DOHH2 (cell line): ENCODE measurements around the gene WIPF2.
"Not testable (repeated sequence)": the region's sequence is repeated elsewhere in the genome, so short reads cannot be mapped to it uniquely, and the experiment has no call there.

Experiments used
- EZH2phosphoT487 ChIP-seq: fragments of 200-600 bp; sonication (generic); IDR thresholded peaks from 2 replicates; pipeline ENCODE4 v1.6.1; 2017; ENCODE audit warnings: borderline replicate concordance, mild to moderate bottlenecking, antibody characterized with exemption, low read length, moderate library complexity, mixed read lengths
- TF ChIP-seq, protein P1 (sequence below): fragments of 200-600 bp; sonication (generic); IDR thresholded peaks from one replicate; pipeline ENCODE4 v1.5.1; 2014; ENCODE audit warnings: antibody characterized with exemption, mild to moderate bottlenecking, low read depth, low read length; ENCODE audit not compliant: poor library complexity, severe bottlenecking

DNA sequence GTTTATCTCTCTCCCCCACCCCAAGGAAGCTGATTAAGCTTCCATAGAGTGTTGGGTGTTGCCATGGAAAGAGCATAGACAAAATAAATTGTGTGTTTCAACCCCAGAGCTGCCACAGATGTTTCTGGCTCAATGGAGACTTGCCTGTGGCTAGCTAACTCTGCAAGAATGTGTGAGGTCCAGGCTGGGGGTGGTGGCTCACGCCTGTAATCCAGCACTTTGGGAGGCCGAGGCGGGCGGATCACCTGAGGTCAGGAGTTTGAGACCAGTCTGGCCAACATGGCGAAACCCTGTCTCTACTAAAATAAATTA is 85.4 kb downstream of the WIPF2 start:
- TF ChIP-seq, protein P1, sequence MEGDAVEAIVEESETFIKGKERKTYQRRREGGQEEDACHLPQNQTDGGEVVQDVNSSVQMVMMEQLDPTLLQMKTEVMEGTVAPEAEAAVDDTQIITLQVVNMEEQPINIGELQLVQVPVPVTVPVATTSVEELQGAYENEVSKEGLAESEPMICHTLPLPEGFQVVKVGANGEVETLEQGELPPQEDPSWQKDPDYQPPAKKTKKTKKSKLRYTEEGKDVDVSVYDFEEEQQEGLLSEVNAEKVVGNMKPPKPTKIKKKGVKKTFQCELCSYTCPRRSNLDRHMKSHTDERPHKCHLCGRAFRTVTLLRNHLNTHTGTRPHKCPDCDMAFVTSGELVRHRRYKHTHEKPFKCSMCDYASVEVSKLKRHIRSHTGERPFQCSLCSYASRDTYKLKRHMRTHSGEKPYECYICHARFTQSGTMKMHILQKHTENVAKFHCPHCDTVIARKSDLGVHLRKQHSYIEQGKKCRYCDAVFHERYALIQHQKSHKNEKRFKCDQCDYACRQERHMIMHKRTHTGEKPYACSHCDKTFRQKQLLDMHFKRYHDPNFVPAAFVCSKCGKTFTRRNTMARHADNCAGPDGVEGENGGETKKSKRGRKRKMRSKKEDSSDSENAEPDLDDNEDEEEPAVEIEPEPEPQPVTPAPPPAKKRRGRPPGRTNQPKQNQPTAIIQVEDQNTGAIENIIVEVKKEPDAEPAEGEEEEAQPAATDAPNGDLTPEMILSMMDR, result not testable (repeated sequence)
- not testable (repeated sequence) for TF ChIP-seq EZH2phosphoT487
